OCI-LY1 (cell line): ENCODE measurements around the gene NTS.

Experiments used
- CTCF ChIP-seq: fragments of 200-600 bp; sonication (generic), shearing (Covaris generic); IDR thresholded peaks from 2 replicates; pipeline ENCODE4 v1.5.1; 2017; ENCODE audit warnings: mild to moderate bottlenecking, antibody characterized with exemption, low read length, moderate library complexity, mixed read lengths
- EZH2 ChIP-seq: fragments of 200-600 bp; sonication (generic), shearing (Covaris generic); IDR thresholded peaks from 2 replicates; pipeline ENCODE4 v1.8.0; 2017; ENCODE audit warnings: borderline replicate concordance, mixed run types, mild to moderate bottlenecking, antibody characterized with exemption, low read length, moderate library complexity, mixed read lengths

- TF ChIP-seq EZH2 (no peak), CTCF (no peak)
Observed at GRCh38 chr12:85828576-85828975, 45.5 kb upstream of the NTS start.
